H1 (cell line): Measurements from ENCODE around the gene ADH1B. TPM values are rescaled to one million over a fixed set of nuclear protein-coding genes. Genes with fewer than 3 reads are reported as not detected.
"Not testable (repeated sequence)": the region's sequence is repeated elsewhere in the genome, so short reads cannot be mapped to it uniquely, and the experiment has no call there.

Experiments used
- CTCF ChIA-PET: fragments of 300-600 bp; sonication (Branson Sonifier 250); formaldehyde crosslinking; loops from one replicate; lab custom pipeline; 2021; ENCODE audit not compliant: partially characterized antibody; lab: Charles Lee
- POLR2A ChIA-PET: fragments of 300-600 bp; sonication (Branson Sonifier 250); formaldehyde crosslinking; loops from one replicate; lab custom pipeline; 2021; ENCODE audit warnings: inconsistent platforms; ENCODE audit not compliant: partially characterized antibody; lab: Charles Lee
- DNase-seq, 2 experiments: peaks; one replicate each; pipeline versions ENCODE4 v3.0.0 to v3.0.0-alpha.2; 2010 to 2022; ENCODE audit warnings: low spot score in 2 of 2, low read depth in 1 of 2, mixed read lengths in 1 of 2
- FAIRE-seq: peaks from 2 replicates; lab custom pipeline; 2011; peaks lifted over from hg19 to GRCh38; lab: Jason Lieb, UNC
- H2AFZ ChIP-seq: 2 replicates; pipeline ENCODE4 v1.8.1; 2012; ENCODE audit warnings: low read length, inconsistent platforms
- H2AK5ac ChIP-seq: 2 replicates; pipeline ENCODE4 v1.6.1; 2013; ENCODE audit warnings: low read depth, low read length
- H2BK120ac ChIP-seq: replicated peaks from 2 replicates; pipeline ENCODE3; 2013; ENCODE audit warnings: low read depth, low read length, inconsistent platforms
- H2BK12ac ChIP-seq: 2 replicates; pipeline ENCODE4 v1.6.1; 2013; ENCODE audit warnings: low read depth, low read length
- H2BK15ac ChIP-seq: 2 replicates; pipeline ENCODE4 v1.6.1; 2013; ENCODE audit warnings: low read length
- H2BK20ac ChIP-seq: 2 replicates; pipeline ENCODE4 v1.6.1; 2013; ENCODE audit warnings: low read length
- H2BK5ac ChIP-seq: 2 replicates; pipeline ENCODE4 v1.6.1; 2013; ENCODE audit warnings: low read depth, low read length
- H3K14ac ChIP-seq: 2 replicates; pipeline ENCODE4 v1.6.1; 2013; ENCODE audit warnings: inconsistent platforms; ENCODE audit not compliant: insufficient read length
- H3K18ac ChIP-seq: 2 replicates; pipeline ENCODE4 v1.6.1; 2013; ENCODE audit warnings: low read length; ENCODE audit errors: extremely low read depth
- H3K23ac ChIP-seq: 2 replicates; pipeline ENCODE4 v1.6.1; 2013; ENCODE audit warnings: inconsistent platforms; ENCODE audit not compliant: insufficient read length
- H3K23me2 ChIP-seq: 2 replicates; pipeline ENCODE4 v1.6.1; 2013; ENCODE audit warnings: low read depth, low read length
- H3K27ac ChIP-seq: 2 replicates; pipeline ENCODE4 v1.6.1; 2011; ENCODE audit warnings: low read depth, low read length, inconsistent platforms
- H3K27me3 ChIP-seq, 4 experiments: replicated peaks in 1 of 4; 1 replicate in 1 of 4; 2 replicates in 3 of 4; pipeline versions ENCODE4 v1.6.1 to v1.8.1; 2011 to 2013; ENCODE audit warnings: low read length in 3 of 4, mild to moderate bottlenecking in 3 of 4, inconsistent platforms in 2 of 4, mixed read lengths in 2 of 4, moderate library complexity in 1 of 4; ENCODE audit not compliant: control insufficient read depth in 3 of 4, insufficient read depth in 3 of 4; ENCODE audit errors: extremely low read depth in 1 of 4
- H3K36me3 ChIP-seq, 4 experiments: 2 replicates each; pipeline versions ENCODE4 v1.6.1 to v1.8.1; 2011 to 2013; ENCODE audit warnings: mild to moderate bottlenecking in 4 of 4, low read length in 3 of 4, moderate library complexity in 2 of 4, control low read depth in 1 of 4, inconsistent platforms in 1 of 4; ENCODE audit not compliant: insufficient read depth in 4 of 4, control insufficient read depth in 2 of 4
- H3K4ac ChIP-seq: replicated peaks from 2 replicates; pipeline ENCODE3; 2013; ENCODE audit warnings: low read length, low read depth, mixed read lengths, inconsistent platforms; ENCODE audit not compliant: insufficient read length
- H3K4me1 ChIP-seq, 4 experiments: replicated peaks in 1 of 4; 1 replicate in 1 of 4; 2 replicates in 3 of 4; pipeline versions ENCODE4 v1.6.1 to v1.8.1; 2011 to 2013; ENCODE audit warnings: low read length in 3 of 4, inconsistent platforms in 2 of 4, mixed read lengths in 1 of 4; ENCODE audit not compliant: insufficient read depth in 4 of 4, control insufficient read depth in 3 of 4
- H3K4me2 ChIP-seq, 2 experiments: 2 replicates each; pipeline versions ENCODE4 v1.6.1 to v1.8.1; 2011 to 2013; ENCODE audit warnings: low read depth in 2 of 2, low read length in 2 of 2, control low read depth in 1 of 2, inconsistent platforms in 1 of 2, mild to moderate bottlenecking in 1 of 2; ENCODE audit not compliant: insufficient read depth in 1 of 2
- H3K4me3 ChIP-seq, 4 experiments: fragments of 200-600, 300-600 bp in 1 of 4; sonication (generic), shearing (Covaris generic), sonication (Bioruptor Twin) in 1 of 4; 2 replicates each; pipeline versions ENCODE4 v1.5.1 to v1.8.1; 2011 to 2016; ENCODE audit warnings: low read length in 4 of 4, low read depth in 3 of 4, control low read depth in 2 of 4, inconsistent platforms in 2 of 4, mild to moderate bottlenecking in 2 of 4, mixed read lengths in 1 of 4, moderate library complexity in 1 of 4; ENCODE audit not compliant: insufficient read depth in 2 of 4; ENCODE audit errors: extremely low read depth in 1 of 4
- H3K56ac ChIP-seq: replicated peaks from 2 replicates; pipeline ENCODE3; 2013; ENCODE audit warnings: low read depth, mild to moderate bottlenecking, mixed read lengths, low read length, inconsistent platforms; ENCODE audit not compliant: insufficient read length
- H3K79me1 ChIP-seq: 2 replicates; pipeline ENCODE4 v1.6.1; 2013; ENCODE audit warnings: low read depth, low read length, control low read depth
- H3K79me2 ChIP-seq, 2 experiments: 2 replicates each; pipeline versions ENCODE4 v1.6.1 to v1.8.1; 2012 to 2013; ENCODE audit warnings: low read length in 2 of 2, mild to moderate bottlenecking in 2 of 2, inconsistent platforms in 1 of 2; ENCODE audit not compliant: insufficient read depth in 2 of 2, control insufficient read depth in 1 of 2
- H3K9ac ChIP-seq, 4 experiments: replicated peaks in 1 of 4; 1 replicate in 1 of 4; 2 replicates in 3 of 4; pipeline versions ENCODE4 v1.6.1 to v1.8.1; 2011 to 2013; ENCODE audit warnings: low read depth in 3 of 4, low read length in 3 of 4, control low read depth in 2 of 4, mild to moderate bottlenecking in 2 of 4, moderate library complexity in 2 of 4, inconsistent platforms in 1 of 4; ENCODE audit errors: extremely low read depth in 1 of 4
- H3K9me3 ChIP-seq, 2 experiments: 2 replicates each; pipeline versions ENCODE4 v1.6.1 to v1.8.1; 2012 to 2013; ENCODE audit warnings: mild to moderate bottlenecking in 2 of 2, moderate library complexity in 2 of 2, control low read depth in 1 of 2, inconsistent platforms in 1 of 2, low read depth in 1 of 2, low read length in 1 of 2, mixed read lengths in 1 of 2; ENCODE audit not compliant: insufficient read depth in 2 of 2
- H4K20me1 ChIP-seq, 2 experiments: replicated peaks in 1 of 2; 2 replicates each; pipeline versions ENCODE3 to v1.8.1; 2011 to 2013; ENCODE audit warnings: inconsistent platforms in 2 of 2, low read length in 2 of 2, mild to moderate bottlenecking in 1 of 2; ENCODE audit not compliant: insufficient read depth in 2 of 2, control insufficient read depth in 1 of 2
- H4K5ac ChIP-seq: 2 replicates; pipeline ENCODE4 v1.6.1; 2013; ENCODE audit warnings: low read length, low read depth, mixed read lengths, inconsistent platforms; ENCODE audit not compliant: insufficient read length
- H4K8ac ChIP-seq: 2 replicates; pipeline ENCODE4 v1.8.0; 2013; ENCODE audit warnings: mild to moderate bottlenecking, moderate library complexity, low read length, inconsistent platforms; ENCODE audit not compliant: insufficient read depth; ENCODE audit errors: extremely low read depth
- H4K91ac ChIP-seq: replicated peaks from 2 replicates; pipeline ENCODE3; 2013; ENCODE audit warnings: low read length, mixed read lengths, inconsistent platforms; ENCODE audit not compliant: insufficient read length
- WGBS, 2 experiments: shearing (Covaris generic) in 1 of 2; methylation state at CpG; one replicate each; pipeline versions ENCODE4 v1.1.6 to v1.1.7; 2013 to 2015; ENCODE audit warnings: low lambda C conversion rate in 2 of 2, mixed read lengths in 2 of 2, inconsistent platforms in 1 of 2, low coverage in 1 of 2, missing lambda C conversion rate in 1 of 2; ENCODE audit not compliant: insufficient replicate concordance in 2 of 2, insufficient coverage in 1 of 2, insufficient read length in 1 of 2; ENCODE audit errors: extremely low coverage in 1 of 2, missing lambda C conversion rate in 1 of 2; 5-methylcytosine and 5-hydroxymethylcytosine counted together
- polyA plus RNA-seq, 7 experiments: library from polyadenylated mRNA; depleted of rRNA in 3 of 7; stranded (reverse) in 5 of 7; unstranded in 2 of 7; fragments of >200 nt in 5 of 7; fragments of 200-250 nt in 2 of 7; gene quantifications; 1 replicate in 5 of 7; 2 replicates in 1 of 7; 4 replicates in 1 of 7; pipeline versions ENCODE4 v1.2.1 to v1.2.3, GENCODE V29; 2011 to 2013; ENCODE audit warnings: missing spikeins in 2 of 7, mixed read lengths in 2 of 7
- total RNA-seq: library from RNA; stranded (reverse); fragmentation: NEBNext Ultra II Directional; extraction: Animal tissue kit (Norgen Biotek cat#: 25700); gene quantifications from 2 replicates; pipeline ENCODE4 v1.2.1, GENCODE V29; 2021

Gene ADH1B
- total and polyA plus RNA-seq, 2 of the 8 experiments (the other 6 are each of a cell fraction or from before 2014, with no cell fraction given) = not detected

DNA sequence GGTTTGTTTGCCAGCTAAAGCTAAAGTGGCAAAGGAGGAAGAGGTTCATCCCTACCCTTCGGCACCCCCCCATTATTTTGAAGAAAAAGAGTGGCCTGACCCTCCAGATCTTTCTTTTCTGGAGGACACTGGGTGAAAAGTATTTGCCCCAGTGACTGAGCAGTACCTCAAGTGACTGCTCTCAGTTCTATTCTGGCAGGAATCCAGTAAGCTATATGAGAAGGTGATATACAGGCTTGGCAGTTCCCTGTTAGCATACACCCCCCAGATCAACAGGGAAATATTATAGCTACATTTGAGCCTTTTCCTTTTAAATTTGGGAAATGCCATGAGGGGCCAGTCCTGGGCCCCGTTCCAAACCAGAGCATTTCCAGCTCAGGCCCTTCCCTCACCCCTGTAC, 46.6 kb upstream of the ADH1B start:
- FAIRE-seq, H3K23ac ChIP-seq, H3K79me2 ChIP-seq, CTCF ChIA-PET, H3K23me2 ChIP-seq, H3K56ac ChIP-seq, H2AFZ ChIP-seq, H3K4me3 ChIP-seq, H4K91ac ChIP-seq, H3K36me3 ChIP-seq, POLR2A ChIA-PET, H2BK120ac ChIP-seq, H3K79me1 ChIP-seq, H2BK5ac ChIP-seq, H3K4ac ChIP-seq, H3K27me3 ChIP-seq, H2BK15ac ChIP-seq, H2AK5ac ChIP-seq, H3K9me3 ChIP-seq, H4K20me1 ChIP-seq, H3K27ac ChIP-seq, H4K8ac ChIP-seq, H3K14ac ChIP-seq, H4K5ac ChIP-seq, H2BK12ac ChIP-seq, DNase-seq, H3K9ac ChIP-seq, H3K4me1 ChIP-seq, H3K4me2 ChIP-seq, H3K18ac ChIP-seq, H2BK20ac ChIP-seq: not testable (repeated sequence)
- WGBS, 2 experiments = 43% methylated on average over 2 of the region's 2 CpGs; no CpG with 5 or more reads in 1 of the 2 experiments
